Astrocyte of the cerebellum (primary cell): ENCODE data around the gene DOCK1.

Experiments used
- DNase-seq: peaks from one replicate; pipeline ENCODE4 v3.0.0-alpha.2; 2011; ENCODE audit warnings: low read depth
- H3K4me3 ChIP-seq: 2 replicates; pipeline ENCODE4 v1.5.1; 2011; ENCODE audit warnings: mild to moderate bottlenecking, low read depth, low read length, moderate library complexity
- CTCF ChIP-seq: IDR thresholded peaks from 2 replicates; pipeline ENCODE4 v1.5.1; 2012; ENCODE audit warnings: low read length, low read depth, moderate library complexity, mild to moderate bottlenecking; ENCODE audit errors: missing control alignments
- in situ Hi-C: cut with HindIII; loops from 2 replicates; pipeline ENCODE4 v1.10.0; 2017; ENCODE audit warnings: low sequenced_read_pairs

The DOCK1 gene

GRCh38 chr10:127024685-127025435, 119.6 kb downstream of the DOCK1 start:
- in situ Hi-C loops, result no loop called here
- no peak for TF ChIP-seq CTCF
- no peak for DNase-seq
- no peak overlapping the region for H3K4me3 ChIP-seq

- no peak for TF ChIP-seq CTCF
- in situ Hi-C loops, result no loop called here
- DNase-seq, result no peak
- H3K4me3 ChIP-seq, result no peak overlapping the region
Observed at GRCh38 chr10:127027786-127028185, 122.6 kb downstream of the DOCK1 start.

GRCh38 chr10:127028556-127028955, 123.3 kb downstream of the DOCK1 start:
- DNase-seq, result no peak
- no peak overlapping the region for H3K4me3 ChIP-seq
- TF ChIP-seq CTCF, result no peak
- in situ Hi-C loops, result no loop called here

GRCh38 chr10:127029061-127029460, 123.8 kb downstream of the DOCK1 start:
- TF ChIP-seq CTCF, result no peak
- in situ Hi-C loops, result no loop called here
- H3K4me3 ChIP-seq, result no peak overlapping the region
- DNase-seq, result no peak

GRCh38 chr10:127033216-127034033, 128.2 kb downstream of the DOCK1 start:
- no peak overlapping the region for H3K4me3 ChIP-seq
- no peak for TF ChIP-seq CTCF
- DNase-seq, result no peak
- in situ Hi-C loops, result no loop called here

GRCh38 chr10:127034034-127034633, 128.9 kb downstream of the DOCK1 start:
- no peak for DNase-seq
- H3K4me3 ChIP-seq, result no peak overlapping the region
- in situ Hi-C loops, result no loop called here
- TF ChIP-seq CTCF, result no peak
